ENCODE measurements around the gene PKNOX2.

PKNOX2 gene

DNA sequence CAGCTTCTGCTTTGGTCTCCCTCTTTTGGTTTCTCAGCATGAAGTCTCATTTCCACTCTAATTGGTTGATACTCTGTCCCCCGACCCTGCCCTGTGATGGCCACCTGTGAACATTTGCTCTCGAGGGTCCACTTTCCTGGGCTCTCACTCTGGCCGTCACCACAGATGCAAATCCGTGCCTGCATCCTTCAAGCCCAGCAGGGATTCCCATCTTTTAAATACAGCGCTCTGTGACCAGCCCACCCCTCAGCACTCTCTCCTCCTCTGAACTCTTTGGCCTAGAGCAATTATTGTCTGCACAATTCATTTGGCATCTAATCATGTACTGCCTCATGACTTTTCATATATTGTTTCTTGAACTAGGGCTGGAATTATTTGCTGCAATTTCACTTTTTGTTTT lies 26.0 kb downstream of the PKNOX2 start:
- DNase-seq (ENCODE audit: low read depth) = no peak
- no peak overlapping the region for H3K4me3 ChIP-seq (ENCODE audit: low read depth, low read length)
- TF ChIP-seq, protein P1, sequence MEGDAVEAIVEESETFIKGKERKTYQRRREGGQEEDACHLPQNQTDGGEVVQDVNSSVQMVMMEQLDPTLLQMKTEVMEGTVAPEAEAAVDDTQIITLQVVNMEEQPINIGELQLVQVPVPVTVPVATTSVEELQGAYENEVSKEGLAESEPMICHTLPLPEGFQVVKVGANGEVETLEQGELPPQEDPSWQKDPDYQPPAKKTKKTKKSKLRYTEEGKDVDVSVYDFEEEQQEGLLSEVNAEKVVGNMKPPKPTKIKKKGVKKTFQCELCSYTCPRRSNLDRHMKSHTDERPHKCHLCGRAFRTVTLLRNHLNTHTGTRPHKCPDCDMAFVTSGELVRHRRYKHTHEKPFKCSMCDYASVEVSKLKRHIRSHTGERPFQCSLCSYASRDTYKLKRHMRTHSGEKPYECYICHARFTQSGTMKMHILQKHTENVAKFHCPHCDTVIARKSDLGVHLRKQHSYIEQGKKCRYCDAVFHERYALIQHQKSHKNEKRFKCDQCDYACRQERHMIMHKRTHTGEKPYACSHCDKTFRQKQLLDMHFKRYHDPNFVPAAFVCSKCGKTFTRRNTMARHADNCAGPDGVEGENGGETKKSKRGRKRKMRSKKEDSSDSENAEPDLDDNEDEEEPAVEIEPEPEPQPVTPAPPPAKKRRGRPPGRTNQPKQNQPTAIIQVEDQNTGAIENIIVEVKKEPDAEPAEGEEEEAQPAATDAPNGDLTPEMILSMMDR (IDR thresholded peaks at IDR 0.05; ENCODE audit: low read depth, low read length, missing control alignments) = no peak

DNA sequence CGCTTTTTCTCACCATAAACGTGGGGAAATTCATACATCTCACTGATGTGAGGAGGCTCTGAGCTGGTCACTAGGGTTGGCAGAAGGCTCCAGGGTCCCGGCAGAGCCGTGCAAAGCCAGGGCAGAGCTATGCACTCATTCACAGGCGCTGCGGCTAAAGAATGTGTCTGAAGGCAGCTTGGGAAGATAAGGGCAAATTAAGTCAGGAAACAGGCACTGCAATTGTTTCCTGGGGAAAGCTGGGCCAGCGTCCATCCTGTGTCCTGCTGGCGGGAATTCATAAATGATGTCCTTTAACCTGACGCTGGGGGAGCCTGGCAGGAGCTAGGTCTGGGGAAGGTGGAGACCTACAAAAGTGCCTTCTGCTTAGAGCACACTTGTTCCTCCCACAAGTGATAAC lies 27.6 kb downstream of the PKNOX2 start:
- H3K4me3 ChIP-seq (ENCODE audit: low read depth, low read length) = no peak overlapping the region
- TF ChIP-seq, protein P1 (IDR thresholded peaks at IDR 0.05; ENCODE audit: low read depth, low read length, missing control alignments) = no peak
- no peak for DNase-seq (ENCODE audit: low read depth)

DNA sequence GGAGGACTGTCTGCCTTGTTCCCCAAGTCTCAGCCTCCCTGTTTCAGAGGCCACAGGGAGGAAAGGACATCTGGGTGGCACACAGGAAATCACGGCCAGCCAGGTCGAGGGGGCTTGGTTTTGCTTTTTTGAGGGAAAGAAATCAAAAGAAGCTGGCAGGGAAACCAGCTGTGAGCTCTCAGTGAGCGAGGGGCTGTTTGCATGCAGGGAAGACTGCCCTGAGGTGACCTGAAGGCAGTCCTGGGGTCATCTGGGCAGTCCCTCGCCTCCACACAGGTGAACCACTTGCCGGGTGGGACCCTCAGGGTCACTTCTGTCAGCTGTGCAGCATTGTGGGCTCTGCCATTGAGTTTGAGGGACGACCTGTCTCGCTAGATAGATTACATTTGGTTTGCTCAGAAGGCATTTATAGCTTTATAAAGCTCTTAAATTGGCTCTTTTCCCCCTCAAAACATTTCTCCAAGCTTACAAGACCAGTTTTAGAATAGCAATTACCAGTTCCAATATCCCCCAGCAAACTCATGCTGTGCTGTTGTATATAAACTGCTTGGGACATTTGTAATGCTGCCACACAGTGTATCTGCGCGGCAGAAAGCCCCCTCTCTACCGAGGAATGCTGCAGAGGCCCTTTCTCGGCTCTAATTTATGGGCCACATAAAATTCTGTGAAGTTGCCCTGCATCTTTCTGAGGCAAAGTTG lies 28.3 kb downstream of the PKNOX2 start:
- TF ChIP-seq, protein P1 (IDR thresholded peaks at IDR 0.05; ENCODE audit: low read depth, low read length, missing control alignments) = no peak
- no peak overlapping the region for H3K4me3 ChIP-seq (ENCODE audit: low read depth, low read length)
- DNase-seq (ENCODE audit: low read depth) = no peak

DNA sequence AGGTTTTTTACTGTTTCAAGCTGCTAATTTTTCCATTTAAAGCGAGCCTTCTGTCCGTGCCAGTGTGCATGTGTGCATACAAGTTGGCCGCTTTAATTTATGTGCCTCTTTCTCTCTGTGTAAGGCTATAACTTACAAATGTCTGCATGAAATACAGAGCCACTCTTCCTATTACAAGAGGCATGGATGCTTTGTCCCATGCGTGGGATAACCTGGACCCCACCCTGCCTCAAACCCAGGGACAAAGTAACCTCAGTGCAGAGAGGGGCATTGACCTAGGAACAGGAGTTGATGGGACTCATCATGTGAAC lies 28.8 kb downstream of the PKNOX2 start:
- TF ChIP-seq, protein P1 (IDR thresholded peaks at IDR 0.05; ENCODE audit: low read depth, low read length, missing control alignments) = no peak
- no peak for DNase-seq (ENCODE audit: low read depth)

DNA sequence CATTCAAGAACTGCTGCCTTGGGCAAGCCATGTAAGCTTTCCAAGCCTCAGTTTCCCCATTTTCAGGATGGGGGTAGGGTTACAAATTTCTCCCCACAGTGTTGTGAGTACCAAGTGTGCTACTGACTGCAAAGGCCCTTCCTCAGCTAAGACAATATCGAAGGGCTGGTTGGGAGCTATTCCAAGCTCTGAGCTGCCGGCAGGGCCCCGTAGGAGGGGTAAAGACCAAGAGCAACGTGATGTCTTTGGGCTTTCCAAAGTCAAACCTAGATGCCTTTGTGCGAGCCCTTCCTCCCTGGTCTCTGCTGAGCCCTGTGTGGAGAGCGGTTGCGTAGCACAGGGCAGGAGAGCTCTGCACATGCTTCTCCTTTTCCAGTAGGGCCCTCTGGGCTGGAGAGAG lies 29.3 kb downstream of the PKNOX2 start:
- H3K4me3 ChIP-seq (ENCODE audit: low read depth, low read length) = no peak overlapping the region
- TF ChIP-seq, protein P1 (IDR thresholded peaks at IDR 0.05; ENCODE audit: low read depth, low read length, missing control alignments) = no peak
- DNase-seq (ENCODE audit: low read depth) = no peak

More for the DNA sequence above, 28.8 kb downstream of the PKNOX2 start:
- H3K4me3 ChIP-seq (ENCODE audit: low read depth, low read length) = no peak overlapping the region

DNA sequence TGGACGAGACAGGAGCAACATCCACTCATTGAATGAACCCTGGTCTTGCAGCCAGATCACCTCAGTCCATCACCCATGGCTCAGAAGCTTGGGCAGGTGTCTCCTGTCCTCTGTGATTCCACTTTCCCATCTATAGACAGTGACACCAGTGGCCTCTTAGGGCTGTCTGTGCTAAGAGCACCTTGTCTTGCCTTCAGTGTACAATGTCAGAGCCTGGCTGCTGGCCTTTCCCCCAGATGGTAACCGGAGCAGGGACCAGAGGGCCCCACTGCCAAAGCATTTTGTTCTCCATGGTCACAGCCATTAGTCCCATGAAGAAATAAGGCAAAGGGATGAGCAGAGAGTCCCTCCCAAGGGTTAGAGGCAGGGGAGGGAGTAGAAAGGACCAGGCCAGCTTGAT lies 35.4 kb downstream of the PKNOX2 start:
- no peak for DNase-seq (ENCODE audit: low read depth)

DNA sequence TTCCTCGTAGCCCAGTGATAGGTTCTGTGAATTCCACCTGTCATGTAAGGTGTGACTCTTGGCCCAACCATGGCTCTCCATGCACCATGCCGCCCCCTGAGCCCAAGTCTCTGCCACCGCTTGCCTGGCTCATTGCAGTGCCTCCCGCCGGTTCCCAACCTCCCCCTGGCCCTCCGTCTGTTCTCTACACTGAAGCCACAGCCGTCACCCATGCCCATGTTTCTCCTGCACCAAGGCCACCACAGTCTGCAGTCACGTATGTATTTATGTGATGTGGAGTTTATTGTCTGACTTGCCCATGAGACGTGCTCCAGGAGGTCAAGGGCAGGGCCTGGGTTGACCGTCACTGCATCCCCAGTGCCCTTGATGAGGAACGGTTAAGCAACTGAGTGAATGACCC lies 35.9 kb downstream of the PKNOX2 start:
- H3K4me3 ChIP-seq (ENCODE audit: low read depth, low read length) = no peak overlapping the region
- DNase-seq (ENCODE audit: low read depth) = no peak
- TF ChIP-seq, protein P1 (IDR thresholded peaks at IDR 0.05; ENCODE audit: low read depth, low read length, missing control alignments) = no peak

More for the DNA sequence above, 35.4 kb downstream of the PKNOX2 start:
- no peak overlapping the region for H3K4me3 ChIP-seq (ENCODE audit: low read depth, low read length)
- TF ChIP-seq, protein P1 (IDR thresholded peaks at IDR 0.05; ENCODE audit: low read depth, low read length, missing control alignments) = no peak
